Measurements from ENCODE around the gene NLK.

The NLK gene

GRCh38 chr17:28112181-28112580 is 69.7 kb downstream of the NLK start:
- DNase-seq (ENCODE audit: low read depth in 2 of 3, low spot score in 2 of 3): no peak

- no peak for DNase-seq (ENCODE audit: low read depth in 2 of 3, low spot score in 2 of 3)
Measured at GRCh38 chr17:28112606-28113005, 70.1 kb downstream of the NLK start.

- DNase-seq (ENCODE audit: low read depth in 2 of 3, low spot score in 2 of 3): no peak
Measured at GRCh38 chr17:28113269-28113668, 70.8 kb downstream of the NLK start.

GRCh38 chr17:28115046-28115445 is 72.6 kb downstream of the NLK start:
- no peak for DNase-seq (ENCODE audit: low read depth in 2 of 3, low spot score in 2 of 3)

- no peak for DNase-seq (ENCODE audit: low read depth in 2 of 3, low spot score in 2 of 3)
Measured at GRCh38 chr17:28117304-28117703, 74.8 kb downstream of the NLK start.

- no peak for DNase-seq (ENCODE audit: low read depth in 2 of 3, low spot score in 2 of 3)
Measured at GRCh38 chr17:28118362-28118761, 75.9 kb downstream of the NLK start.

- DNase-seq (ENCODE audit: low read depth in 2 of 3, low spot score in 2 of 3): no peak
Measured at GRCh38 chr17:28119046-28119445, 76.6 kb downstream of the NLK start.

GRCh38 chr17:28119560-28119959 is 77.1 kb downstream of the NLK start:
- no peak for DNase-seq (ENCODE audit: low read depth in 2 of 3, low spot score in 2 of 3)

- no peak for DNase-seq (ENCODE audit: low read depth in 2 of 3, low spot score in 2 of 3)
Measured at GRCh38 chr17:28120766-28121165, 78.3 kb downstream of the NLK start.

GRCh38 chr17:28124962-28125361 is 82.5 kb downstream of the NLK start:
- DNase-seq (ENCODE audit: low read depth in 2 of 3, low spot score in 2 of 3): no peak

- no peak for DNase-seq (ENCODE audit: low read depth in 2 of 3, low spot score in 2 of 3)
Measured at GRCh38 chr17:28125526-28126378, 83.3 kb downstream of the NLK start.

- DNase-seq (ENCODE audit: low read depth in 2 of 3, low spot score in 2 of 3): no peak
Measured at GRCh38 chr17:28127196-28127595, 84.7 kb downstream of the NLK start.

- no peak for DNase-seq (ENCODE audit: low read depth in 2 of 3, low spot score in 2 of 3)
Measured at GRCh38 chr17:28128779-28129178, 86.3 kb downstream of the NLK start.

GRCh38 chr17:28130472-28130871 is 88.0 kb downstream of the NLK start:
- DNase-seq (ENCODE audit: low read depth in 2 of 3, low spot score in 2 of 3): no peak

- no peak for DNase-seq (ENCODE audit: low read depth in 2 of 3, low spot score in 2 of 3)
Measured at GRCh38 chr17:28131599-28131998, 89.1 kb downstream of the NLK start.

- DNase-seq (ENCODE audit: low read depth in 2 of 3, low spot score in 2 of 3): no peak
Measured at GRCh38 chr17:28133562-28133970, 91.1 kb downstream of the NLK start.

- DNase-seq (ENCODE audit: low read depth in 2 of 3, low spot score in 2 of 3): no peak
Measured at GRCh38 chr17:28136923-28137322, 94.4 kb downstream of the NLK start.

- no peak for DNase-seq (ENCODE audit: low read depth in 2 of 3, low spot score in 2 of 3)
Measured at GRCh38 chr17:28139822-28140221, 97.3 kb downstream of the NLK start.

GRCh38 chr17:28141313-28141712 is 98.8 kb downstream of the NLK start:
- no peak for DNase-seq (ENCODE audit: low read depth in 2 of 3, low spot score in 2 of 3)

- no peak for DNase-seq (ENCODE audit: low read depth in 2 of 3, low spot score in 2 of 3)
Measured at GRCh38 chr17:28141773-28142172, 99.3 kb downstream of the NLK start.

GRCh38 chr17:28142305-28142704 is 99.8 kb downstream of the NLK start:
- no peak for DNase-seq (ENCODE audit: low read depth in 2 of 3, low spot score in 2 of 3)

- no peak for DNase-seq (ENCODE audit: low read depth in 2 of 3, low spot score in 2 of 3)
Measured at GRCh38 chr17:28144019-28144418, 101.5 kb downstream of the NLK start.

- no peak for DNase-seq (ENCODE audit: low read depth in 2 of 3, low spot score in 2 of 3)
Measured at GRCh38 chr17:28145348-28145747, 102.9 kb downstream of the NLK start.
